22Rv1 (cell line): Measurements from ENCODE around the gene KIF22.

Experiments used
- ZFX ChIP-seq: fragments of 450-650 bp; IDR thresholded peaks from 2 replicates; pipeline ENCODE4 v1.6.1; 2017; ENCODE audit warnings: antibody characterized with exemption, borderline replicate concordance
- TF ChIP-seq, protein P1 (sequence below): fragments of 450-650 bp; IDR thresholded peaks from 2 replicates; pipeline ENCODE4 v1.5.1; 2017; ENCODE audit warnings: mild to moderate bottlenecking

DNA sequence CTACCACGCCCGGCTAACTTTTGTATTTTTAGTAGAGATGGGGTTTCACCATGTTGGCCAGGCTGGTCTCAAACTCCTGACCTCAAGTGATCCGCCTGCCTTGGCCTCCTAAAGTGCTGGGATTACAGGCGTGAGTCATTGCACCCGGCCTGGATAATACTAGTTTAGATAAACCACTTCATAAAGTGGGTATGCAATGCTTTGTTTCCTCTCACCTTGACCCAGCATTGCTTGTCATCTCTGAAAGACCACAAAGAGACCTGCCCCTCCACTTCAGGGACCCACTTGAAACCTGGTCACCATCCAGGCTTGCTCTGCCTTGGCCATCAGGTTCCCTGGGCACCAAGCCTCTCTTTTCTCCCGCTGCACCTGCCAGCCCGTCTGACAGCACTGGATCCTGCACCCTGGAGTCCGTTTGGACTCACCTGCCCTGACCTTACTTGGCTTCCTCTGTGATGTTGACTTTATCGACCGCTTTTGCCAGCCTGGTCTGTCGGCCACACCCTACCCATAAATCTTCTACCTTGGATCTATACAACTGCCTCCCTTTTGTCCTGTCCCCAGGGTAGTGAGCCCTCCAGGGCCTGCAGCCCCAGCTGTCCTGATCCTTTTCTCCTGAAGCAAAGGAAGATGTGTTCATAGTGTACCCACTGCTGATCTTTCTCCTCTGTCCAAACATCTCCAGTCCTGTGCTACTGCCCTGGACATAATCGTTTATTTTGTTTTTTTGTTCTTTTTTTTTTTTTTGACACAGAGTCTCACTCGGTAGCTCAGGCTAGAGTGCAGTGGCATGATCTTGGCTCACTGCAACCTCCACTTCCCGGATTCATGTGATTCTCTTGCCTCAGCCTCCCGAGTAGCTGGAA lies 25.2 kb upstream of the KIF22 start:
- TF ChIP-seq, protein P1, sequence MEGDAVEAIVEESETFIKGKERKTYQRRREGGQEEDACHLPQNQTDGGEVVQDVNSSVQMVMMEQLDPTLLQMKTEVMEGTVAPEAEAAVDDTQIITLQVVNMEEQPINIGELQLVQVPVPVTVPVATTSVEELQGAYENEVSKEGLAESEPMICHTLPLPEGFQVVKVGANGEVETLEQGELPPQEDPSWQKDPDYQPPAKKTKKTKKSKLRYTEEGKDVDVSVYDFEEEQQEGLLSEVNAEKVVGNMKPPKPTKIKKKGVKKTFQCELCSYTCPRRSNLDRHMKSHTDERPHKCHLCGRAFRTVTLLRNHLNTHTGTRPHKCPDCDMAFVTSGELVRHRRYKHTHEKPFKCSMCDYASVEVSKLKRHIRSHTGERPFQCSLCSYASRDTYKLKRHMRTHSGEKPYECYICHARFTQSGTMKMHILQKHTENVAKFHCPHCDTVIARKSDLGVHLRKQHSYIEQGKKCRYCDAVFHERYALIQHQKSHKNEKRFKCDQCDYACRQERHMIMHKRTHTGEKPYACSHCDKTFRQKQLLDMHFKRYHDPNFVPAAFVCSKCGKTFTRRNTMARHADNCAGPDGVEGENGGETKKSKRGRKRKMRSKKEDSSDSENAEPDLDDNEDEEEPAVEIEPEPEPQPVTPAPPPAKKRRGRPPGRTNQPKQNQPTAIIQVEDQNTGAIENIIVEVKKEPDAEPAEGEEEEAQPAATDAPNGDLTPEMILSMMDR, result no peak
- TF ChIP-seq ZFX, result no peak
